Mammary epithelial cell (primary cell): ENCODE measurements around the gene RNF113A.

Source experiments
- EZH2 ChIP-seq: IDR thresholded peaks from 2 replicates; pipeline ENCODE4 v1.6.1; 2012; ENCODE audit warnings: low read length, inconsistent platforms, borderline replicate concordance
- TF ChIP-seq, protein P1 (sequence below), 2 donors: IDR thresholded peaks in 1 of 2; conservative IDR thresholded peaks in 1 of 2; 2 replicates each; pipeline ENCODE4 v1.5.1; 2011 to 2012; ENCODE audit warnings: inconsistent platforms in 2 of 2, low read length in 2 of 2, mild to moderate bottlenecking in 2 of 2, control low read depth in 1 of 2, low read depth in 1 of 2; ENCODE audit not compliant: insufficient read depth in 1 of 2; ENCODE audit errors: extremely low read depth in 1 of 2

DNA sequence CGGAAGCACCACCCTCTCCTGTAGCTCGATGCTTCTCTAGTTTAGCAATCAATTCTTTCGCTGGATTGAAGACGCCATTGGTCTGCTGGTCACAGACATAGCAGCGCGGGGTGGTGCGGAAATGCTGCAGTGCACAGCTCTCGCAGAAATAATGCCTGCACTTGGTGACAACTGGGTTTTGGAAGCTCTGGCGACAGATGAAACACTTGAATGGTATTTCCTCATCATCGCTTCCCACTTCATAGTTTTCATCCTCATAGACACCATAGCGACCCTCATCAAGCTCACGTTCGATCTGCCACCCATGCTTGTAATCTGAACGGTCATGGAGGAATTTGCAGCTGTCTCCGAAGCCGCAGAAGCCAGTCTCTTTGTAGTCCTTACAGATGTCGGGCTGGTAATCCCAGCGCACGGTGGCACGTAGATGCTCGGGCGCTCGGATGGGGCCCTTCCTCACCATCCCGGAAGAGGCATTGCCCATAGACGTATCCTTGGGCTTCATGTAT lies 854 bp downstream of the RNF113A start:
- TF ChIP-seq, protein P1, sequence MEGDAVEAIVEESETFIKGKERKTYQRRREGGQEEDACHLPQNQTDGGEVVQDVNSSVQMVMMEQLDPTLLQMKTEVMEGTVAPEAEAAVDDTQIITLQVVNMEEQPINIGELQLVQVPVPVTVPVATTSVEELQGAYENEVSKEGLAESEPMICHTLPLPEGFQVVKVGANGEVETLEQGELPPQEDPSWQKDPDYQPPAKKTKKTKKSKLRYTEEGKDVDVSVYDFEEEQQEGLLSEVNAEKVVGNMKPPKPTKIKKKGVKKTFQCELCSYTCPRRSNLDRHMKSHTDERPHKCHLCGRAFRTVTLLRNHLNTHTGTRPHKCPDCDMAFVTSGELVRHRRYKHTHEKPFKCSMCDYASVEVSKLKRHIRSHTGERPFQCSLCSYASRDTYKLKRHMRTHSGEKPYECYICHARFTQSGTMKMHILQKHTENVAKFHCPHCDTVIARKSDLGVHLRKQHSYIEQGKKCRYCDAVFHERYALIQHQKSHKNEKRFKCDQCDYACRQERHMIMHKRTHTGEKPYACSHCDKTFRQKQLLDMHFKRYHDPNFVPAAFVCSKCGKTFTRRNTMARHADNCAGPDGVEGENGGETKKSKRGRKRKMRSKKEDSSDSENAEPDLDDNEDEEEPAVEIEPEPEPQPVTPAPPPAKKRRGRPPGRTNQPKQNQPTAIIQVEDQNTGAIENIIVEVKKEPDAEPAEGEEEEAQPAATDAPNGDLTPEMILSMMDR (conservative IDR thresholded peaks at IDR 0.05 in 1 of 2, IDR thresholded peaks at IDR 0.05 in 1 of 2; ENCODE audit: extremely low read depth in 1 of 2, insufficient read depth in 1 of 2, low read depth in 1 of 2, low read length in 2 of 2), result no peak
- no peak for TF ChIP-seq EZH2
